ENCODE data around the gene GCNT4. TPM values are rescaled to one million over a fixed set of nuclear protein-coding genes. Genes with fewer than 3 reads are reported as not detected.
A peak's percentile ranks its signal among the peaks of the same experiment; 100 is the strongest.

GCNT4 gene
- total RNA-seq, 1 donor from 2014 or later: 15.2 TPM

- no peak for DNase-seq (ENCODE audit: low spot score)
Measured at GRCh38 chr5:75050415-75050814, 1.9 kb downstream of the GCNT4 start.

DNA sequence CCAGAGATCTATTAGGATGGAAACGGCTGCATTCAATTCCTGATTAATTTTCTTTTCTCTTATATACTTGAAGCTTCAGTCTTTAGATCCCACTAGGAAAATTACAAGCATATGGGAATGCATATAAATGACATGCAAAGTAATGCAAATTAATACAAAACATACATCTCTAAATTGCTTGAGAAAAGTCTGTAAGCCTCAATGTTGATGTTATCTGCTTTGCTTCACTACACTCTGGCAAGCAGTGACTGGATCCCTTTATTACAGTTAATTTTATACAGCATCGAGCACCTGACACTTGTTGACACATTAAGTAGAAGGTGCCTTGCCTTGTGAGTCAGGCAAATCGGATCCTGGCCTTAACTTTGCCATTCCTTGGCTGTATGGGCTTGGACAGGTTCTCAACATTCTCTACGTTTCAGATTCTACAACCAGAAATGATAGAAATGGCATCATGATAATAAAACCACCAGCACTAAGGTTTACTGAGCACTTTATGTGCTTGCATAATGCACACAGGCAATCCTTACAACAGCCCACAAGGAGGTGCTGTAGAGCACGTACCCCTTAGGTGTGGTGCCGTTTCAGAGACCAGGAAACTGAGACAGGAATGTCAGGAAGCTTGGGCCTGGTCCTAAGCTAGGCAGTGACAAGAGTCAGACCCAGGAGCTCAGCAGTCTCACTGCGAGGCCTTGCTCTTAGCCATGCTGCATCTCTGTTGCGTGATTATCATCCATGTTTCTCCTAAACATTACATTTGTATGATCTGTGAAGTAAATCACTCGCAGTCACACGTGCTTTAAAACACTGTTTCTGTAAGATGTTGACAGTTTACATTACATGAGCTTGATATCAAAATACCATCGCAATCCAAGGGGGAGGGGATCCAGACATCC, 2.7 kb downstream of the GCNT4 start:
- DNase-seq (ENCODE audit: low spot score): no peak

- peak; percentile 58 for DNase-seq (ENCODE audit: low spot score)
Measured at GRCh38 chr5:75048457-75048953, 3.9 kb downstream of the GCNT4 start.

- no peak for DNase-seq (ENCODE audit: low spot score)
Measured at GRCh38 chr5:75047356-75047755, 5.0 kb downstream of the GCNT4 start.

- no peak for DNase-seq (ENCODE audit: low spot score)
Measured at GRCh38 chr5:75046366-75047142, 5.8 kb downstream of the GCNT4 start.

DNA sequence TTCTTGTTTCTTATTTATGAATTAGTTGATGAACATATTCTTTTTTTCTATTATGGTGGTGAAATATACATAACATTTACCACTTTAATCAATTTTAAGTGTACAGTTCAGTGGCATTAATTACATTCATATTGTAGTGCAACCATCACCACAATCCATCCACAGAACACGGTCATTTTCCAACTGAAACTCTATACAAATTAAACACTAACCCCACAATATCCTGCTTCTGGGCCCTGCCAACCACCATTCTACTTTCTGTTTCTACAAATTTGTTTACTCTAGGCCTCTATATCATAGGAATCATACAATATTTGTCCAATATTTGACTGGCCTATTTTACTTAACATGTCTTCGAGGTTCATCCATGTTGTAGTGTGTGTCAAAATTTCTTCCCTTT, 7.3 kb downstream of the GCNT4 start:
- DNase-seq (ENCODE audit: low spot score): no peak

GRCh38 chr5:75044406-75044805, 8.0 kb downstream of the GCNT4 start:
- DNase-seq (ENCODE audit: low spot score): no peak

DNA sequence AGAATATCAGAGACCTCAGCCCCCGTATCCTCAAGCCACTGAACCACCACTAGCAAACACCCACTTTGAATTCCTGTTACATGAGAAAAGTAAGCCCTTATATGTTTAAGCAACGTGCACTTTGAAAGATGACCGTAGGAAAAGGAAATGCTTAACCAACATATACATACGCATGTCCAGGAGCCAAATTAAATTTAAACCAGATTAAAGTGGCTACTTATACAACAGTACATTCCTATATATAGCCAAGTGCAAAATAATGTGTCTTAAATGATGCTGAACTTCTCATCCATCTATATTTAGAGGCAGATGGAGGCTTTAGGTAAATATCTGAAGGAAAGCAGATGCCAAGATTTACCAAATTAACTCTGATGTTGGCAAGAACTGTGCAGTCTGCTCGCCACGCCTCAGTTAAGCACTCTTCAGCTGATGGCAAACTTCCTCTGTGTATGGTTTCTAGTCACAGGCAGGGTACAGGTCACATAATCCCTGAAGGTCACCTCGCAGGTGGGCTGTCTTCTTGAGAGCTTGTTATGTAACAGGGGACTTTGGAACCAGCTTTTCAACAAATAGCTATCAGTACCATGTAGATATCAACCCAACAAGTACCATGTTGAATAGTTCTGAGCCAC, 8.6 kb downstream of the GCNT4 start:
- no peak for DNase-seq (ENCODE audit: low spot score)

GRCh38 chr5:75042522-75042921, 9.8 kb downstream of the GCNT4 start:
- DNase-seq (ENCODE audit: low spot score): no peak

GRCh38 chr5:75040973-75041372, 11.4 kb downstream of the GCNT4 start:
- DNase-seq (ENCODE audit: low spot score): no peak

DNA sequence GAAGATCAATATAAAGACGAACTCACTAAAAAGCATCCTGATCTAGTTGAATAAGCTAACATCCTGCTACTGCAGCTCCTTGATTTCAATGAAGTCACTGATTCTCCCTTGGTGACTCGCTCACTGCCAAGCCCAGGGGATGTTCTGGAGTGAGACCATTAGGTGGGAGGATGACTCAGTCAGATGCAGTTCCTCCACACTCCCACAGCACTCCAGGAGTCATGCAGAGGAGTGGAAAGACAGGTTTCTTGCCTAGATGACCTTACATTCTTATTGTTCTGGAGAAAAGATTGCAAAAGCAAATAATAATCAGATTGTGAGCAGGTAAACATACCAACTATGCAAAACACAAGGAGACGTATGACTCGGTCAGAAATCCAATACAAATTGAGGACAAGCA, 15.3 kb downstream of the GCNT4 start:
- DNase-seq (ENCODE audit: low spot score): peak; percentile 56

DNA sequence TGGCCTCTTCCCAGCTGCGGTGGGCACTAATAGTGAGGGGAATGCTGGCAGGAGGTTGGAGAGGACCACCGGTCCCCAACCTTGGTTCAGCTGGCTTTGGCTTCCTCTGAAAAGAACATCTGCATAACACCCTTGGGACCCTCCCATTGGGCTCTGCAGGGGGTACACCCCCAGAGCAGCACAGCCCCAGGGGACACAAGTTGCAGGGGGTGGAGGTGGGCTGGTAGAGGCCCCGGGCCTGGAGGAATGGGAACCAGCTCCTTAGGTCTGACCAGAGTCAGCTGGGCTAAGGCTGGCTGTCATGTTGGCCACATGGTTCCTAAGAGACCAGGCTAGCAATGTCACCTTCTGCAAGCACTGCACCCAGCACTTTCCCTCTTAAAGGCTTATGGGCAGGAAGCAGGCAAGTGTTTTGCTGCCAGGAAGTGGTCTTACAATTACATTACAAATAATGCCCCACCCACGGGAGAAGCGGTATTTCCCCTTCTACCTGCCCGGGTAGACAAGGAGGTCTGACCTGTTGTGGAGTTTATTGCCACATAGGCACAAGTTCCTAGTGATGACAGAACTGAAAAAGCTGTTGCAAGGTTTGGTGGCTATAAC, 18.1 kb downstream of the GCNT4 start:
- no peak for DNase-seq (ENCODE audit: low spot score)

DNA sequence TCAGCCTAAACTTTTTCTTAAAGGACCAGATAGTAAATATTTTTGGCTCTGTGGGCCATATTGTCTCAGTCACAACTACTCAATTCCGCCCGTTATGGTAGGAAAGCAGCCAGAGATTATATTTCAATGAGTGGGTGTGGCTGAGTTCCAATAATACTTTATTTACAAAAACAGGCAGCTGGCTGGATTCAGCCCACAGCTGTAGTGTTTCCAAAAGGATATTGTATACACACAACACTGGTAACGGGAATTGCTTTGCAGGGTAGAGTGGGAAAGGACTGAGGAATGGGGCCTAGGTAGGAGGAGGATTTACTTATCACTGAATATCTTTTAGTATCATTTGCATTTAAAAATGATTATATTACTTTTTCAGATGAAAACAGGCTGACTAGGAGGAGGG, 21.0 kb downstream of the GCNT4 start:
- DNase-seq (ENCODE audit: low spot score): no peak

DNA sequence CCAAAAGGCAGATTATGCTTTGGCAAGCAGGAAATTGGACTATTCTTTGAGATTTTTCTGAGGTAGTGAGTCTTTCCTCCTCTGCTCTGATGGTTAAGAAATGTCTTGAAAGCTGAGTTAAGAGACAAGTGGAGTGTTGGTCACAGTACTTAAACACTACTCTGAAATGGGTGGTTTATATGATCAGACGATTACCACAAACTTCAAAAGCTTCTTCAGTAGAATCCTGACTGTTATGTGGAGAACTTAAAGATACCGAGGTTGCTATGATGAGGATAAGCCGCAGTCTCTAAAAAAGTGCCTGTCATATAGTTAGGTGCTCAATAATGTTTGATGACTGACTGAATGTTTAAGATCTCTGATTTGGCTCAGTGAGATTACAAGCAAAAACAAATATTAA, 24.3 kb downstream of the GCNT4 start:
- DNase-seq (ENCODE audit: low spot score): no peak

GRCh38 chr5:75023368-75024159, 28.8 kb downstream of the GCNT4 start:
- DNase-seq (ENCODE audit: low spot score): no peak

DNA sequence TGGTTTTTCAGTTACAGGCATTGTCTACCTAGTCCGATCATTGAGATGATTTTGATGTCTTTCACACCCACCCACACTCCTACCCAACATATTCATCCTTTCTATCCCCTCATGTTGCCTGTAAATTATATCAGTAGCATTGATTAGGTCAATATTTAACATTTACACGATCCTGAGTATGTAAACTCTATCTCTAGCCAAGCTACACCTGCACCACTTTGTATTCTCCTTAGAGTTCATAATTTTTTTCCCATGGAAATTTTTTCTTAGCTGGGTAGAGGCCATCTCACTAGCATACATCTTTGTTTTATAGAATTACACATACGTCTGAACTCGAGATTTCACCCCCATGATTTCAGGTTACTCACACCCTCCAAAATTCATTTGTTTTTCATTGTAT, 30.6 kb downstream of the GCNT4 start:
- no peak for DNase-seq (ENCODE audit: low spot score)

- no peak for DNase-seq (ENCODE audit: low spot score)
Measured at GRCh38 chr5:75021219-75021618, 31.1 kb downstream of the GCNT4 start.

GRCh38 chr5:75020016-75020656, 32.2 kb downstream of the GCNT4 start:
- DNase-seq (ENCODE audit: low spot score): no peak

DNA sequence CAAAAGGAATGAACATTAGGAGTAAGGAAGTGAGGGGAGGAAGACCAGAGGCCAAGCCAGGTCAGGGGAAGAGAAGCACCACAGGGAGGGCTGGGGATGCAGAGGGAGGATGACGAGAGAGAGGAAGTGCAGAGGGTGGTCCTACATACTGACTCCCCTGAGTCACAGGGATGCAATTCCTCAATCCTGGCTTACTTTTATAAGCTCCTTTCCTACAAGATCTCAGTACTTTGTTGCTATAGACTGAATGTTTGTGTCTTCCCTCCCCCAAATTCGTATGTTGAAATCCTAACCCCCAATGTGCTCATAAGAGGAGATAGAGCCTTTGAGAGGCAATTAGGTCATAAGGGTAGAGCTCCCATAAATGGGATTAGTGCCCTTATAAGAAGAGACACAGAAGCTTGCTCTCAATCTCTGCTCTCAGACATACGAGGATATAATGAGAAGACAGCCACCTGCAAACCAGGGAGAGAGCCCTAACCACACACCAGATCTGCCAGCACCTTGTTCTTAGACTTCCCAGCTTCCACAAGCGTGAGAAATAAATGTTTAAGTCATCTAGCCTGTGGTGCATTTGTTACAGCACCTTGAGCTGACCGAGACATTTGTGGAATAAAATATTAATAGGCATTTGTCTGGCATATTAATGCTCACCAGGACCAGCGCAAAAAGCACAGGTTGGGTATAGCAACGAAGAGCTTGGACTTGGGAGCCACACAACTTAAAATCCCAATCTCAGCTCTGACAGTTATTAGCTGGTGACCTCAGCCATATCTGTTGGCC, 33.4 kb downstream of the GCNT4 start:
- no peak for DNase-seq (ENCODE audit: low spot score)

DNA sequence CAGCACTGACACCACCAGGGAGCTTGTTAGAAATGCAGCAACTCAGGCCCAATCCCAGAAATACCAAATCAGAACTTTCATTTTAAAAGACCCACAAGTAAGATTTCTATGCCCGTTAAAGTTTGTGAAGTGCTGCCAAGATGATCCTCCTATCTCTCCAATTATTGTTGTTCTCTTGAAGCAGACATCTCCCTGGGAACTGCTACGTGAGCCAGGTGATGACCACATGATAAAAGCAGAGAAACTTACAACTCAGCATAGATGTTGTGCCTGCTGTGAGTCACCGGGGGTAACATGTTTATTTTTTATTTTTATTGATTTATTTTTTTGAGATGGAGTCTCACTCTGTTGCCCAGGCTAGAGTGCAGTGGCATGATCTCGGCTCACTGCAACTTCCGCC, 34.4 kb downstream of the GCNT4 start:
- DNase-seq (ENCODE audit: low spot score): no peak

All from umbilical cord (tissue), 2 donors.